Cerebellar nuclear complex (tissue), 1 donor: ENCODE measurements around the gene CAMTA1.
"Not testable (repeated sequence)": the region's sequence is repeated elsewhere in the genome, so short reads cannot be mapped to it uniquely, and the experiment has no call there.

Experiments
- DNase-seq, 2 experiments: peaks; one replicate each; lab custom pipeline; 2025; lab: John Stamatoyannopoulos, UW

CAMTA1 gene

DNA sequence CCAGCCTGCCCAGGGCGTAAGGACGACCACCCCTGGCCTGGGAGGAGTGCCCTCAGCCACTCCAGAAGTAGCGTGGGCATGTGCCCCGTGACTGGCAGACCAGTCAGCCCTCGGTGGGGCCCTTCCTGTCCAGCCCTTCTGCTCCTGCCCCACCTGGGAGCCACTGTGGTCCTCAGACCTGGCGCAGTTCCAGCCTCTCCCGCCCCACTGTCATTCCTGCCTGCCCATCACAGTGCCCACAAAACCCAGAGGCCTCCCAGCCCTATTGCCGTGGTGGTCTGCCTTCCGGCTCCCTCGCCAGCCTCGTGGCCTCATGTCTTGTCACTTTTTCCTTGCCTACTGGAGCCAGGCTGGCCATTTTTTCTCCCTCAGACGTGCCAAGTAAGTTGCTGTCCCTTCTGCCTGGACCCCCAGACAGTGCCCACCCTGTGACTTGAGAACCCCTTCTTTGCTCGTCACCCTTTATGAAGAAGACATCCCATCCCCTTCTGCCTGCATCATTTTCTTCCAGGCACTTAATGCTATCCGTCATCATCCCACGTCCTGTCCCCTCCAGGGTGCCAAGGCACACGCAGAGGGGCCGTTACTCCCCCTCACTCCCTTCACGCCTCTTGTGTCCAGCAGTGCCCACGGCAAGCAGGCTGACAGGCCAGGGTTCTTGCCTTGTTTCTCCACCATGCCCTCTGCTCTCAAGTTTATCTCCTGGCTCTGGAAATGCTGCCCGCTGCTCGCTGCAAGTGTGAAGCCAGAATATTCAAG lies 122.6 kb downstream of the CAMTA1 start:
- no peak for DNase-seq

DNA sequence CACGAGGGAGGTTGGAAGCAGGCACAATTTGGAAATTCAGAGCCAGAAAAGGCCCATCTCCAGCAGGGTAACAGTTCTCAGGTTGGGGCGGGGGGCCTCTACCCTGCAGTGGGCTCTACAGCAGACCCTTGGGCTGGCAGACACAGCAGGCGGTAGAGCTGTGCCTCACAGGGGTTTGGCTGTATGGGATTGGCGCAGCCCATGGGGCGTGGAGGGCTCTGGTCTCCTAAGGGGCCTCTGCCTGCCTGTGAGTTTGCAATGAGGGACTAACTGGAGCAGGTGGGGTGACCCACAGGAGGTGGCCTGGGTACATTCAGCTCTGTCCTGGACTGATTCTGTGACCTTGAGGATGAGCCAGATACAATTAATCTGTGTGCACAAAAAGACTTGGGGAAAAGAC lies 124.1 kb downstream of the CAMTA1 start:
- no peak for DNase-seq

DNA sequence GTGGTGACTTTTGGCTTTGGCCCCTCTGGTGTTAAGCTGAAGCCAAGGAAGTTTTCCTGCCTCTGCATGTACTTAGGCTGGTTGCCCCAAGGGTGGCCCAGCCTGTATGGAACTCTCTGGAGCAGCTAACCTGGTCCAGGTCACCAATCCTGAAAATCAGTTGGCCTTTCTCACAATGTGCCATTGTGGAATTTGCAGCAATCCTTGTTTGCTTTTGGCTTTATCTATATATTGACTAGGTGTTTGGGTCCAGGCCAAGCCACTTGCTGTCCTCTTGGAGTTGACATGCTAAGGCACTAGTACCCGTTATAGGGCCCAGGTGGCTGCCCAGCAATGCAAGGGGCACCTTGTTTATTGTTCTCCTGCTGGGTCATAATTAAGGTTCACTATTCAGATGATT lies 124.6 kb downstream of the CAMTA1 start:
- no peak for DNase-seq

DNA sequence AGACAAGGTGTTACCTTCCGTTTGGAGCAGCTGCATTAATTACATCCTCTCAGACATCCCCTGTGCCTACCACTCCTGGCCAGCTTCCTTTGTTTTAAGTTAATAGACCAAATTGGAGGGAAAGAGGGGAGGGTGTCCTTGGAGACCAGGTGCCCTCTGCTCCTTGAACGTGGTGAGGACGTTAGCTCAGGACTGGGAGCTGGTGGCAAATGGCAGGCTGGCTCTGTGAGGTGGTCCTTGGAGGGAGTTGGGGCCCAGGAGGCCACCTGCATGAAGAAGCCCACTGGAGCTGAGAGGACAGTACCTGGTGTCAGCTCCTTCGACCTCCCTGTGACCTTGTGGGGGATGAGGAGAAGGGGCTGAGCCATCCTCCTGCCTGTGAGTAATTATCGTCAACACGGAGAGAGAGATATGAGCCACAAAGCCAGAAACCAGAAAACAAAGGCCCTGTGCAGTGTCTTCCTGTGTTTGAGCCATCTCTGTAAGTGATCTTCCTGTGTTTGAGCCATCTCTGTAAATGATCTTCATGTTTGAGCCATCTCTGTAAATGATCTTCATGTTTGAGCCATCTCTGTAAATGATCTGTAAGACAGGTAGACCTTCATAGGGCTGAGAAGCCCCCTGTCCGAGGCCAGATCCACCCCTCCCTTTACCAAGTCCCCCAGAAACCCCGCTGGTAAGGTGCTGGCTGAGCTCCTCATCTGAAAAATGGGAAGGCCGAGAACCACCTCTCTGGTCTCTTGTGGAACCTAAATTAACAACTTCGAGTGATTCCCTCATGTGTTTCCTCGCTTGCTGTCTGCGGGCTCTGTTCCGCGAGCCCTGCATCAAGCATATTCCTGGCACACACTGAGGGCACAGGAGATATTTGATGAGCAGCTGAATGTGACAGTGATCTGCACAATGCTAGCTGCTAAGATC lies 126.0 kb downstream of the CAMTA1 start:
- no peak for DNase-seq

DNA sequence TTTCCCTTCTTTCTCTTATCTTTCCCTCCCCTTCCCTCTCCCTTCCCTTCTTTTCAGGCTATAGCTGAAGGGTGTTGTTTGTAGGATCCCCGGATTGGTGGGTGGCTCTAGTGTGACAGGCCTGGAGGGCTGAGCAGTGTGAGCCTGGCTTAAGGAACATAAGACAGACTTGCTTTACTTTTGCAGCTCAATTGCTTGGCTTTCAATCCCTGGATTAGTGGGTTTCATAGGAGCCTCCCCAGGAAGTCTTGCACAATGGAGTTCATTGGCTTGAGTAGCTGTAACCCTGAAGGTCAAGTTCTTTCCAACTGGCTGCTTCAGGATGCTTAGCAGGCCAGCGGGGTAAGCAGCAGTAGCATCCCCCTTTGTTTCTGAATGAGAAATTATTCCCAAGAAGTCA lies 126.7 kb downstream of the CAMTA1 start:
- DNase-seq = no peak

DNA sequence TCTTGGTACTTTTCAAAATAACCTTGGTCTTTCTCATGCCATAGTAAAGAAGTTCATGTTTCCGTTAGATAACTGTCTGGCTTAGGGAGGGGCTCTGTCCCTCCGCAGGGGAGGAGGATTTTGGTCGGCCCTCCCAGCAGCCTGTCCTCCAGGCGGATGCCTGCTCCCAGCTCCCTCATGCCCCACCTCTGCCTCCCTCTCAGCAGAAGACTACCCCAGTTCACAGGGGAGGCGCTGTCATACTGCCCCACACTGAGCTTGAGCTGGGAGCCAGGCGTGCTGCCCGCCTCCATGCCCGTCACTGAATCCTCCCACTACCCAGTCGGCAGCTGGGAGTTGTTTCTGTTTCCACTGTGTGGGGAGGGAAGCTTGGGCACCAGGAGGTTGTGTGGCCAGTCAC lies 127.3 kb downstream of the CAMTA1 start:
- DNase-seq = no peak

DNA sequence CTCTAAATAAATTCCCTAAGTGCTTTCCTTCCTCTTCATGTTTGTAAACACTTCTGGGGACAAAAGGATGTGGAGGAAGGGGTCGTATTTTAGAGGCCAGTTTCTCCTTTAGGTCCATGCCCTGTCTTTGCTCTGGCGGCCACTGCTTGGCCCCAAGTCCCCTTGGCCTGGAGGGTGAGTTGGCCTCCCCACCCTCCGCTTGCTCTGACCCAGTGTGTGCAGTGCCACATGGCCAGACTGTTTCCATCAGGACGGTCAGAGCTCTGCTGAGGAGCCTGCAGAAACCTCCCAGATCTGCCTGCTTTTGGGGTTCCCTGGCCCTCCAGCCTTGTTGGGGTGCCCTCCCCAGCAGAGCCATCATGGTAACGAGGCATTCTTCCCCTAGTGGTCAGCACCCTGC lies 127.8 kb downstream of the CAMTA1 start:
- DNase-seq = no peak

DNA sequence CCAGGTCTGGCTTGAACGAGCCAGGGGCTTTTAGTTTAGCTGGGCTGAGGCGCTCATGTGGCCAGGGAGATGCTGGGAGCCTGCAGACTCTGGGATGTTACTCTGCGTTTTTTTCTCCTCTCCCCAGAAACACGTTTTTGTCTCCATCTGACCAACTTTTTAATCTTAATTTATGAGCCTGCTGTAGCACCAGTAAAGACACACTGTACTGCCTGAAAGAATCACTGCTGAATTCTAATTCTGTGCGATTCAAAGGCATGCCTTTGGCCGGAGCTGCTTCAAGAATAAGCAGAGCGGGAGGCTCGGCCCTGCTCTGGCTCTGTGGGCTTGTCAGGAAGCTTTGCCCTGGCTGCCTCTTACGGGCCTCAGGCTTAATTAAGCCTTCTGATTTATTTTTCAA lies 129.5 kb downstream of the CAMTA1 start:
- DNase-seq = no peak

DNA sequence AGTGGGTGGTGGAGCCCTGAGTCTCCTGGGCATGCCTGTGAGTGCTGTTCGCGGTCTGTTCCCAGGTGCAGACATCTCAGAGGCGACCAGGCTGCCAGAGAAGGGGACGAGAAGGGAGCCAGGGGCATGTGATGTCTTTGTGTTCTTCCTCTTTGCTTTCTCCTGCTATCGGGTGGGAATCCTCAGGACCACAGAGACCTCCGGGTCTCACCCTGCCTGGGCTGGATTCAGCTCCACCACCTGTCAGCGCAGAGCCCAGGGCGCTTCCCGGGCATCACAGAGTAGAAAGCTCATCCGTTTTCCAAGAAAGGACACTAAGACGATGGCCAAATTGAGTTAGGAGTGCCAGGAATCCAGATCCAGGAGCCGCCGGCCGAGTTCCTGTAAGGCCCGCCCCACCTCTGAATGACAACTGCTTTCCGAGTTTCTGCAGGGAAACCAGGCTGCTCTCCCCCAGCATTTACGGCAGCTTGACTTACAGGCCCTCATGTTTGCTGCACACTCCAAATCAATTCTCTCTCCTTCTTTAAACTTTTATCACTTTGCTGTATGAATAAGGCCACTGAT lies 130.8 kb downstream of the CAMTA1 start:
- no peak for DNase-seq

DNA sequence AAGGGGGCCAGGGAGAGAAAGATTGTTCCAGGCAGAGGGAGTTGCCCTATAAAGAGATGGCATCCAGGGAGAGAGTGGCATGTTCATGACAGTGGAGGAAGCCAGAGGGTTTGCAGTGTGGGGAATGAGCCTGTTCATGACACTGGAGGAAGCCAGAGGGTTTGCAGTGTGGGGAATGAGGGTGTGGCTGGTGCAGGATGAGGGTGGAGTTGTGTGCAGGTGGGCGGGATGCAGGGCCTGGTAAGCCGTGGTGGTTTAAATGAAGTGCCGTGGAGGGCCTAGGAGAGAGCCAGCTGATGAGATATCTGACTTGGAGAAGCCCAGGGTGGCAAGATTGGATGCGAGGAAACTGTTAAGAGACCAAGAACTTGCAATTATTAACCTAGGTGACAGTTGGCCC lies 131.8 kb downstream of the CAMTA1 start:
- no peak for DNase-seq

DNA sequence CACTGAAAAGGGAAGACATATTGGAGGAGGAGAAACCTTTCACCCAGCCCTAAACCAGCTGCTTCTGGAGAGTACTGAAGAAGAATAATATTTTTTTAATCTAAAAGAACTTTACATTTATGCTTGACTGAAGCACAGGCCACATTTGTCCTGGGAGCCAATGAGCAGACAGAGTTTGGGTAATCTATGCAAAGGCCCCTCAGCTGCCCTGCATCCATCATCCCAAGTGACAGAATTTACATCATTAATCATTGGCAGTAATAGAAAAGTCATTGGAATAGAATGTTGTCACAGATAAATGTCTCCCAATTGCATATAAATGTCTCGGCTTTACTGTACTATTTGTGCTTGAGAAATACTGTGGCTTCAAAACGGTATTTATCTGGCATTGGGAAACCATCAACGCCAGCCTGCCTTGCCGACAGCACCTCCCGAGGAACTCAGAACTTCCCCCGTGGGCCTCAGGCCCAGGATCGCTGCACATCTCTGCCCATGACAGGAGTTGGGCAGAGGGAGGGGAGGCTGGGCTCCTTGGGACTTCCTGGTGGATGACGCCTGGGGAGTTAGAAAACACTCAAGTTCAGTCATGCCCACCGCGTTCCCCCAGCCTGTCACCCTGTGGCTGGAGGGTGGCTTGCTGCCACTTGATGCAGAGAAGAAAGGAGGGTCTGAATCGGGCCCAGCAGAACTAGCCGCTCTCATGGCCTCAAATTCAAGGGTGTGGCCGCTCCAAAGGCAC lies 133.1 kb downstream of the CAMTA1 start:
- no peak for DNase-seq

DNA sequence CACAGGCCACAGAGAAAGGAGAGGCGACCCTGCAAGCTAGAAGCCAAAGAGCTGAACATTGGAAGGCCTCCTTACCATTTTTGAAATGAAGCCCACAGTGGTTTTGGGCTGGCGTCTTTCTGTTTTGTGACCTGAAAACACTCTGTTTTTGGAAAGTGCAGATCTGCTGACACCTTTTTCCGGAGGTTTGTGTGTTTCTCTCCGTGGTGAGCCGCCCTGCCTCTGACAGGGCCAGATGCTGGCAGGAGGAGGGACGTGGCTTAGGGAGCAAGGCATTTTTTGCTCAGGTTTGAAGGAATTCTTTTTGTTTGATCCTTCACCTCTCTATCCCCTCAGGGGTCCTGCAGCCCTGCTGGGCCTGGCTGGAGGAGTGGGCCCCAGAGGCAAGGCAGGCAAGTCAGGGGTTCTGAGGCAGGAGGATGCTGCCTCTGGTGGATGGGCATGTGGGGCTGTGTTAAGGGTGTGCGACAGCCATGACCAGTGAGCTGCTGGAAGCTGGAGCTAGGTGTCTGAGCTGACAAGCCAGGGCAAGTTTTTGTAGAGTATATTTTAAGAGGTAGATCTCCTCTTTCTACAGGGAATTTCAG lies 133.8 kb downstream of the CAMTA1 start:
- no peak for DNase-seq

DNA sequence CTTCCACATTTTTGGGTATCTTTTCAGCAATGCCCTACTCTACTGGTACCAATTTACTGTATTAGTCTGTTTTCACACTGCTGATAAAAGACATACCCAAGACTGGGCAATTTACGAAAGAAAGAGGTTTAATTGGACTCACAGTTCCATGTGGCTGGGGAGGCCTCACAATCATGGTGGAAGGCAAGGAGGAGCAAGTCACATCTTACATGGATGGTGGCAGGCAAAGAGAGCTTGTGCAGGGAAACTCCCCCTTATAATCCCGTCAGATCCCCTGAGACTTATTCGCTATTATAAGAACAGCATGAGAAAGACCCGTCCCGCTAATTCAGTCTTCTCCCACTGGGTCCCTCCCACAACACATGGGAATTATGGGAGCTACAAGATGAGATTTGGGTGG lies 136.3 kb downstream of the CAMTA1 start:
- DNase-seq = not testable (repeated sequence)

DNA sequence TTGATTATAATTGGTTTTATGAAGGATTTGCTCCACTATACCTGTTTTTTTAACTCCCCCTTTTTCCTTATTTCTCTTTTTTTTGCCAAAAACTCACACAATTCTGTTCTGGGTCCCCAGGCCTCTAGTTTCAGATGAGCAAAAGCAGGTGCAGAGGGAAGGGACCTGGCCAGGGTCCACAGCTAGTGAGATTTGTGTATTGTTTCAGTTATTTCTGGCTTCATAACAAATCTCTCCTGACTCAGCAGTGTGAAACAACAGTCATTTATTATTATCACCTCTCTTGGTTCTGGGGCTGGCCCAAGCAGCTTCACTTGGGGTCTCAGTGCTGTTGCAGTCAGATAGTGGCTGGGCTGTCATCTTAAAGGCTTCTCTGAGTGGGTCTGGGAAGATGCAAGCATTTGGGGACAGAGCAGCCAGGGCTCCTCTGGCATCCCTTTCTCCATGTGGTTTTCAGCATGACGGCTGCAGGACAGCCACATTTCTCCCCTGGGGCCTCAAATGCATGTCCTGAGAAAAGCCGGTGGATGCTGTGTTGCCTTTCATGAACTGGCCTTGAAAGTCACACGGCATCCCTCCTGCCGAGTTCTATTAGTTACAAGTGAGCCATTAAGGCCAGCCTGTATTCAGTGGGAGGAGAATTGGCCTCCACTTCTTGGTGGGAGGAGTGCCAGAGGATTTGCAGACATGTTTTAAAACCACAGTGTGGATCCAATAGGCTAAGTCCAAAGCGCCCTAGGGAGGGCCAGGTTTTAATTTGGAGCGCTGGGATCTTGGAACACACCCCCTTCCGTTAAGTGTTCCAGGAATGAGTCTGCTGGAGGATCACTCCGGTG lies 137.1 kb downstream of the CAMTA1 start:
- peak in 1 of 2 experiments; percentile 42 for DNase-seq

DNA sequence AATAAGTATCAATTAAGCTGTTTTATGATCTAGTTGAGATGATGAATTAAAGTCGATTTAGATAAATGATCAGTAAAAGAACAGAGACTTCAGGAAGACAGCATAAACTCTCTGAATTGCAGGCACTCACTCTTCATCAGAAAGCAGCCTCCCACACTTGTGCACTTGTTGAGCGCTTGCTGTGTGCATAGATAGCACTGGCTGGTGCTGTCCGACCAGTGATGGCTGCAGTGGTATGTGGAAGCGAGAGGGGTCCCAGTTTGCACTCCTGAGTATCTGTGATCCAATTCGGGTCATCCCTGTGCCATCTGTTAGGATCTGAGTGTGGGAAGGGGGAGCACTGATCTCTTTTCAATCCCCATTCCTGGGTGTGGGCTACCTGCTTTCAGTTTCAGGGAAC lies 137.8 kb downstream of the CAMTA1 start:
- DNase-seq = no peak

DNA sequence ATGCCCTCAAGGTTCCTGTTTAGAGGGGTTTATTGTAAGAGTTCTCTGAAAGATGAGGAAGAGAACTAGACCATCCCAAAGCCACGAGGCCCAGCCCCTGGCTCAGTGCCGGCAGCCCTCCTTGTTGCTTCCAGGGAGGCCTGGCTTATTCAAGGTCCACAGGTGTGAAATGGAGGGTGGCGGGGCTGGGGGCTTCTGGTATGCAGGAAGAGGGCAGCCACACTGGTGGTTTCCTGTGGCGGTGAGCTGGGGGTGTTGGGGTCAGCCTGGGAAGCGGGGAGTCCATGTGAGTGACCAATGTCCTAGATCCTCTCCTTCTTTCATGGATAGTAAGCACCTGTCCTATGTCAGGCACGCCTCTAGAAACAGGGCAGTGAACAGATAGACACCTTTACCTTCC lies 138.2 kb downstream of the CAMTA1 start:
- no peak for DNase-seq

DNA sequence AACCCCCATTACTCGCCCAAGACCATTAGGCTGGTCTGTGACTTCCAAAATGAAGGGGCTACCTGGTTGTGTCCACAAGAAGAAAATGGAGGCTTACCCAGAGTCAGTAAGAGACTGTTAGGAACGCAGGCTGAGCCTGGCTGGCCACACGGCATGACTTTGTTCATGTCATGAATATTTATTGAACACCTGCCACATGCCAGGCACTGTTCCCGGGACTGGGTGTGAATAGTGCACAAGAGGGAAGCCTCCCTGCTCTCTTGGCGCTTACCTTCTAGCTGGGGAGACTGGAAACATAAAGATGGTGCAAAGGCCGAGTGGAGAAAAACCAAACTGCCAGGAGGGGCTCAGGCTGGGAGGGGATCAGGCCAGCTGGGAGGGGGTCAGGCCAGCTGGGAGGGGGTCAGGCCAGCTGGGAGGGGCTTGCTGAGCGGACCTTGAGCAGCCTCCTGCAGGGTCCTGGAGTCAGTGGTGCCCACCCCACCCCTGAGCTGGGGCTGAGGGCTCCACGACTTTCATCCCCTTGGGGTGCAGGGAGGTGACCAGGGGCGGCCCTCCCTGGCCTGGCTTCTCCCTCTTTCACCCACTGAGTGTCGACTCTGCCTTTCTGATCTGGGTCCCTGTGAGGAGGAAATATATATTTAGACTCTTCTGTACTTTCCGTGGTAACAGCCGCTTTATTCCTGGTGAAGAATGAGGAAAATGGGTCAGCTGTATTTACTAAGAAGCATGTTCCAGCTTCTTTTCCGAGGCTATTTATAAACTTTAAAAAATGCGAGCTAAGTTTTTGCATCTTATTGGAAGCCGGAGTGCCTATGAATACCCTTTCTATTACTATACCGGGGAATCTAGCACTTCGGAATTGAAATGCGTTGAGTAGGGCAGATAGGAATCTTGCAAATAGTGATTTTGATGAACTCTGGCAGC lies 139.0 kb downstream of the CAMTA1 start:
- DNase-seq = no peak

DNA sequence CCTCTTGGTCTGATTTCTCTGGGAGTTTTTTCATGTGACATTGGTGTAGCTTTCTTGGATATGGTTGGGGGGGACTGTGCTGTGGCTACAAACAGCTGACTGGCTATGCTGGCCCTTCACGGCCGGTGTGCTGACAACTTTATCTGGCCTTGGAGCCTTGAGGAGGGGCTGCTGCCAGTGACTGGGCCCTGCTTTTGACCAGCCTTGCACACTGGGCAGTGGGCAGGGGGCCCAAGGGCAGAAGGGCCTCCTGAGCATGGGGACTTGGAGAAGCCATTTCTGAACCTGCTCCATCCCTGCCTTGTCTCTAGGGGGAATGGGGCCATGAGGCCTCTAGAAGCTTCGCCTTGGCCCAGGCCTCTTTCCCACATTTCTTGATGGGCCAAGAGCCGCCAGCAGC lies 139.6 kb downstream of the CAMTA1 start:
- DNase-seq = no peak

DNA sequence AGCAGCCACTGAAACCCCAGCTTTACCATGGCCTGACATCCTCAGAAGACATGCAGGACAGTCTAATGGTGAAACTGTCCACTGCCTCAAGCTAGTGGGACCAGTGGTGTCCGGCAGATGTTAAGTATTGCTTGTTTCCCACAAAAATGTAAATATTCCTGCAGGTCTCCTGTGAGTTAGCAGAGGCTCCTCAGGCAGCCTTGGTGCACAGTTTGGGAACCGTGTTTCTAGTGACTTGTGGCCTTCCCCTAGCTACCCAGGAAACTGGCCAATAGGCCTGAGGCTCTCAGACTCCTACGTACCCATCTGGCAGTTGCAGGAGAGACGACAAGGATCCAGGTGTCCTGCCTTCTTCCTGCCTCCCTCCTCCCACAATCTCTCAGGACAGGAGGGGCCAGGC lies 142.4 kb downstream of the CAMTA1 start:
- DNase-seq = no peak
